ENCODE results near the gene TFAP2C.
"Not testable (repeated sequence)": the region's sequence is repeated elsewhere in the genome, so short reads cannot be mapped to it uniquely, and the experiment has no call there.

Gene TFAP2C

DNA sequence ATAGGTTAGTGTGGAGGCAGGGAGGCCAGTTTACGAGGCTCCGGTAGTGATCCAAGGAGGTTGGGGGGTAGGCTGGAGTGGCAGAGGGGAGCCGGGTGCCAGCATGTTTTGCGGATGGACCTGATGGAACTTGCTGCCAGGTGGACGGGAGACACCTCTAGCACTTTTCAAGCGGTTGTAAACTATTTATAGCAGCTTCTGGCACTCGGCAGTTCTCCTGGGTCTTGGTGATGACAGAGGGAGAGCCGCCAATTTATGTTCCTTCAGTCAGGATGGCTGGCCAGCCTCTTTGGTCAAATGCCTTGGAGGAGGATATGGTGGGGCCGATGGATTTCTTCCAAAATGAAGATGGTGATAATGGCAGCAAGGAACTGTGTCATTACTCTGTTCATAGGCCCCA, 28.8 kb downstream of the TFAP2C start:
- DNase-seq, result no peak

- not testable (repeated sequence) for DNase-seq
Observed at GRCh38 chr20:56658341-56658947, 29.3 kb downstream of the TFAP2C start.

DNA sequence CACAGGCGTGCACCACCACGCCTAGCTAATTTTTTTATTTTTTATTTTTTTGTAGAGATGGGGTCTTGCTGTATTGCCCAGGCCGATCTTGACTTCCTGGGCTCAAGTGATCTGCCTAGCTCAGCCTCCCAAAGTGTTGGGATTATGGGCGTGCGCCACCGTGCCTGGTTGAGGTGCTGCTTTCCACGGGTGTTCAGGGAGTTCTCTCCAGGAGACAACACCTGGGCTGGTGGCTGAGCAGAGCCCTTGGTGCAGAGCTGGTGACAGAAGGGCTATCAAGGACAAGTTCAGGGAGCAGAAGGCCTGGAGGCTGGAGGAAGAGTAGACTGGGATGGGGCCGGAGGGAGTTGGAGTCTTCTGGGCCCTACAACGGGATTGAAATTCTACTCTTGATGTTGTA, 34.6 kb downstream of the TFAP2C start:
- no peak for DNase-seq

DNA sequence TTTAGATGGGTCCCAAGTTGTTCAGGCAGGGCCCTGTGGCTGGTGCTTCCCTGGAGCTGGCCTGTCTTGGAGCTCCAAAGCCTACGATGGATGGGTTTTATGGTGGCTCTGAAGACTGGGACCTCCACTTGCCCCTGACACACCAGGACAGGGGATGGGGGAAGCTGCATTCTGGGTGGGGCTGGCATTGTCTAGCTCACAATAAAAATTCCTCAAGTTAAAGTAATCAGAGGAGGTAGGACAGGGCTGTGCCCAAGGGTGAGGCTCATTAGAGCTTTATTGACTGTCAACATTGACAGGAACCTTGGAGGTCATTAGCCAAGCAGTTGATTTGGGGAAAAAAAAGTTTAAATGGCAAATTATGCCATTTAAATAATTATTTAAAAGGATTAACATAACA, 35.7 kb downstream of the TFAP2C start:
- no peak for DNase-seq

DNA sequence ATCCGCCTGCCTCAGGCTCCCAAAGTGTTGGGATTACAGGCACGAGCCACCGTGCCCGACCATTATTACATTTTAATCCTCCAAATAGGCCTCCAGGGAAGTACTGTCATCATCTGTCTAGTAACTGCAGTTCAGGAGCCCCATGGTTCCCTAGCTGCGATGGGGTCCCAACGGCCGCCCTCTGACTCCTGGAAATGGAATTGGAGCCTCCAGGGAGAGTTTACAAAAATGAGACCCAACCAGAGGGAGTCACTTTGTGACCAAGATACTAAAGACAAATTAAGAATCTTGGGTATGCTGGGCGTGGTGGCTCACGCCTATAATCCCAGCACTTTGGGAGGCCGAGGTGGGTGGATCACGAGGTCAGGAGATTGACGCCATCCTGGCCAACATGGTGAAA, 36.7 kb downstream of the TFAP2C start:
- DNase-seq, result no peak

GRCh38 chr20:56673450-56673849, 44.3 kb downstream of the TFAP2C start:
- no peak for DNase-seq

DNA sequence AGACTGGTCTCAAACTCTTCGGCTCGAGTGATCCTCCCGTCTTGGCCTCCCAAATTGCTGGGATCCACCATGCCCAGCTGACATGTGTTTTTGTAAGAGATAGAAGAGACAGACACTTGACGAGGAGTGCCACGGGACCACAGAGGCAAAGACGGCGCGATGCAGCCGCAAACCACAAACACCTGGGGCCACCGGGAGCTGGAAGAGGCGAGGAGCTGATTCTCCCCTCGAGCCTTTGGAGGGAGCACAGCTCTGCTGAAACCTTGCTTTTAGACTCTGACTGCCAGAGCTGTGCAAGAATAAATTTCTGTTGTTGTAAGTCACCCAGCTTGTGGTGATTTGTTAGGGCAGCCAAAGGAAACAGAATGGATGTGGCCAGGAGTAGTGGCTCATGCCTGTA, 46.9 kb downstream of the TFAP2C start:
- DNase-seq, result no peak

- DNase-seq, result no peak
Observed at GRCh38 chr20:56676679-56677078, 47.6 kb downstream of the TFAP2C start.

GRCh38 chr20:56683077-56683865, 54.2 kb downstream of the TFAP2C start:
- DNase-seq, result no peak

- DNase-seq, result no peak
Observed at GRCh38 chr20:56685879-56686278, 56.8 kb downstream of the TFAP2C start.

GRCh38 chr20:56687061-56687460, 58.0 kb downstream of the TFAP2C start:
- no peak for DNase-seq

- DNase-seq, result no peak
Observed at GRCh38 chr20:56688106-56688505, 59.0 kb downstream of the TFAP2C start.

Measured in activated CD8-positive, alpha-beta memory T cell treated with anti-CD3 and anti-CD28 coated beads for 24 hours (primary cell).